H54 (cell line): ENCODE results near the gene SKA2.

Experiments used
- DNase-seq: peaks from one replicate; pipeline ENCODE4 v3.0.0; 2011; ENCODE audit warnings: low spot score, mixed read lengths; ENCODE audit not compliant: insufficient read length
- FAIRE-seq: peaks from 3 replicates; lab custom pipeline; 2011; peaks lifted over from hg19 to GRCh38; lab: Jason Lieb, UNC
- POLR2A ChIP-seq: IDR thresholded peaks from 2 replicates; pipeline ENCODE4 v1.6.1; 2011; ENCODE audit warnings: low read depth, mild to moderate bottlenecking, low read length

Gene SKA2

GRCh38 chr17:59131131-59131530, 23.9 kb downstream of the SKA2 start:
- no peak for TF ChIP-seq POLR2A
- FAIRE-seq = peak; percentile 68

GRCh38 chr17:59129814-59130213, 25.2 kb downstream of the SKA2 start:
- DNase-seq (no peak), FAIRE-seq (no peak)
- TF ChIP-seq POLR2A = no peak

More at GRCh38 chr17:59131131-59131530, 23.9 kb downstream of the SKA2 start:
- DNase-seq = no peak

- FAIRE-seq (no peak), DNase-seq (no peak)
- no peak for TF ChIP-seq POLR2A
Measured at GRCh38 chr17:59126809-59127417, 28.1 kb downstream of the SKA2 start.

GRCh38 chr17:59124665-59125064, 30.3 kb downstream of the SKA2 start:
- TF ChIP-seq POLR2A = no peak
- DNase-seq (no peak), FAIRE-seq (no peak)

- DNase-seq = no peak
- FAIRE-seq = no peak
- no peak for TF ChIP-seq POLR2A
Measured at GRCh38 chr17:59121901-59122480, 33.0 kb downstream of the SKA2 start.

- no peak for DNase-seq
- no peak for FAIRE-seq
- no peak for TF ChIP-seq POLR2A
Measured at GRCh38 chr17:59115474-59115873, 39.5 kb downstream of the SKA2 start.

- FAIRE-seq (no peak), DNase-seq (no peak)
- no peak for TF ChIP-seq POLR2A
Measured at GRCh38 chr17:59111539-59111938, 43.4 kb downstream of the SKA2 start.

GRCh38 chr17:59110973-59111372, 44.0 kb downstream of the SKA2 start:
- FAIRE-seq (no peak), DNase-seq (no peak)
- no peak for TF ChIP-seq POLR2A

- FAIRE-seq = no peak
- no peak for TF ChIP-seq POLR2A
- no peak for DNase-seq
Measured at GRCh38 chr17:59108400-59109102, 46.4 kb downstream of the SKA2 start.

GRCh38 chr17:59107306-59107670, 47.7 kb downstream of the SKA2 start:
- no peak for TF ChIP-seq POLR2A
- FAIRE-seq (no peak), DNase-seq (no peak)

GRCh38 chr17:59106463-59107305, 48.3 kb downstream of the SKA2 start, which contains the start of gene TRIM37:
TSS of gene TRIM37 (minus strand) at chr17:59106880. CDS start at chr17:59106461, 419 bp downstream.
- peak; percentile 96 for DNase-seq

GRCh38 chr17:59105852-59106462, 49.0 kb downstream of the SKA2 start:
- TF ChIP-seq POLR2A = peak; percentile 5; the same call in 1 of the 2 replicates
- DNase-seq (peak; percentile 57), FAIRE-seq (peak; percentile 30)

More at GRCh38 chr17:59106463-59107305, 48.3 kb downstream of the SKA2 start, which contains the start of gene TRIM37:
- TF ChIP-seq POLR2A = peak; percentile 69
- FAIRE-seq = peak; percentile 96

- DNase-seq (no peak), FAIRE-seq (no peak)
- no peak for TF ChIP-seq POLR2A
Measured at GRCh38 chr17:59101178-59101577, 53.8 kb downstream of the SKA2 start.

- TF ChIP-seq POLR2A = no peak
- no peak for DNase-seq
- no peak for FAIRE-seq
Measured at GRCh38 chr17:59097876-59098275, 57.1 kb downstream of the SKA2 start.
